ENCODE measurements around the gene GPRIN3.

The GPRIN3 gene

DNA sequence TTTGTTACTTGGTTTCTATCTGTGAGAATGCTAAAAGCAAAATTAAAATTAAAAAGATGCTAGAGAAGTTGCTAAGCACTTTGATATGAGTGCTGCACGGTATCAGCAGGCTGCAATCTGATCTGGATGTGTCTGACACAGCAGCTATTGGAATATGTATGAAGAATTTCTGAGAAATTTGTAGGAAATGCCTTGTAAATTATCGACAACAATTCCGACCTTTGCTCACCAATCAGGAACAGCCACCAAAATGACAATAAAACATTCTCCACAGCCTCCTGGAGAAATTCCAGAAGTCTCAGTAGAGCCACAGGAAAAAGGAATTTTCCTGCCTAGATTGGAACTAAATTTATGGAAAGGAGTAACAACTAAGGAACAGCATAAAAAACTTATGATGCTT, 113.8 kb downstream of the GPRIN3 start:
- Histone ChIP-seq H3K27me3 (ENCODE audit: insufficient read depth, poor library complexity, severe bottlenecking) (peaks cover 2% of the 10 kb centered on the region), H3K4me3 (replicated peaks; ENCODE audit: insufficient read depth, low read length) (no peak overlapping the region), H3K27ac (replicated peaks) (no peak overlapping the region)
- no peak for DNase-seq (ENCODE audit: low read depth in 1 of 2, low spot score in 1 of 2)
- no peak for TF ChIP-seq GABPA (IDR thresholded peaks at IDR 0.05; ENCODE audit: low read depth)
- TF ChIP-seq, protein P1, sequence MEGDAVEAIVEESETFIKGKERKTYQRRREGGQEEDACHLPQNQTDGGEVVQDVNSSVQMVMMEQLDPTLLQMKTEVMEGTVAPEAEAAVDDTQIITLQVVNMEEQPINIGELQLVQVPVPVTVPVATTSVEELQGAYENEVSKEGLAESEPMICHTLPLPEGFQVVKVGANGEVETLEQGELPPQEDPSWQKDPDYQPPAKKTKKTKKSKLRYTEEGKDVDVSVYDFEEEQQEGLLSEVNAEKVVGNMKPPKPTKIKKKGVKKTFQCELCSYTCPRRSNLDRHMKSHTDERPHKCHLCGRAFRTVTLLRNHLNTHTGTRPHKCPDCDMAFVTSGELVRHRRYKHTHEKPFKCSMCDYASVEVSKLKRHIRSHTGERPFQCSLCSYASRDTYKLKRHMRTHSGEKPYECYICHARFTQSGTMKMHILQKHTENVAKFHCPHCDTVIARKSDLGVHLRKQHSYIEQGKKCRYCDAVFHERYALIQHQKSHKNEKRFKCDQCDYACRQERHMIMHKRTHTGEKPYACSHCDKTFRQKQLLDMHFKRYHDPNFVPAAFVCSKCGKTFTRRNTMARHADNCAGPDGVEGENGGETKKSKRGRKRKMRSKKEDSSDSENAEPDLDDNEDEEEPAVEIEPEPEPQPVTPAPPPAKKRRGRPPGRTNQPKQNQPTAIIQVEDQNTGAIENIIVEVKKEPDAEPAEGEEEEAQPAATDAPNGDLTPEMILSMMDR (IDR thresholded peaks at IDR 0.05; ENCODE audit: insufficient read depth, low read length), result no peak
- TF ChIP-seq SPI1 (IDR thresholded peaks at IDR 0.05; ENCODE audit: borderline replicate concordance, low read depth), result no peak
- no peak for TF ChIP-seq POLR2AphosphoS5 (IDR thresholded peaks at IDR 0.05; ENCODE audit: low read depth)
- TF ChIP-seq, protein P2, sequence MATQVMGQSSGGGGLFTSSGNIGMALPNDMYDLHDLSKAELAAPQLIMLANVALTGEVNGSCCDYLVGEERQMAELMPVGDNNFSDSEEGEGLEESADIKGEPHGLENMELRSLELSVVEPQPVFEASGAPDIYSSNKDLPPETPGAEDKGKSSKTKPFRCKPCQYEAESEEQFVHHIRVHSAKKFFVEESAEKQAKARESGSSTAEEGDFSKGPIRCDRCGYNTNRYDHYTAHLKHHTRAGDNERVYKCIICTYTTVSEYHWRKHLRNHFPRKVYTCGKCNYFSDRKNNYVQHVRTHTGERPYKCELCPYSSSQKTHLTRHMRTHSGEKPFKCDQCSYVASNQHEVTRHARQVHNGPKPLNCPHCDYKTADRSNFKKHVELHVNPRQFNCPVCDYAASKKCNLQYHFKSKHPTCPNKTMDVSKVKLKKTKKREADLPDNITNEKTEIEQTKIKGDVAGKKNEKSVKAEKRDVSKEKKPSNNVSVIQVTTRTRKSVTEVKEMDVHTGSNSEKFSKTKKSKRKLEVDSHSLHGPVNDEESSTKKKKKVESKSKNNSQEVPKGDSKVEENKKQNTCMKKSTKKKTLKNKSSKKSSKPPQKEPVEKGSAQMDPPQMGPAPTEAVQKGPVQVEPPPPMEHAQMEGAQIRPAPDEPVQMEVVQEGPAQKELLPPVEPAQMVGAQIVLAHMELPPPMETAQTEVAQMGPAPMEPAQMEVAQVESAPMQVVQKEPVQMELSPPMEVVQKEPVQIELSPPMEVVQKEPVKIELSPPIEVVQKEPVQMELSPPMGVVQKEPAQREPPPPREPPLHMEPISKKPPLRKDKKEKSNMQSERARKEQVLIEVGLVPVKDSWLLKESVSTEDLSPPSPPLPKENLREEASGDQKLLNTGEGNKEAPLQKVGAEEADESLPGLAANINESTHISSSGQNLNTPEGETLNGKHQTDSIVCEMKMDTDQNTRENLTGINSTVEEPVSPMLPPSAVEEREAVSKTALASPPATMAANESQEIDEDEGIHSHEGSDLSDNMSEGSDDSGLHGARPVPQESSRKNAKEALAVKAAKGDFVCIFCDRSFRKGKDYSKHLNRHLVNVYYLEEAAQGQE (IDR thresholded peaks at IDR 0.05; ENCODE audit: insufficient replicate concordance, low read depth), result no peak

Data from HL-60 (cell line).